ENCODE results near the gene NADK2. TPM values are rescaled to one million over a fixed set of nuclear protein-coding genes. Genes with fewer than 3 reads are reported as not detected.

Gene NADK2
- total and polyA plus RNA-seq, 9 of the 15 experiments (the other 6 are each of a cell fraction or from before 2014, with no cell fraction given), result 10.6 to 41.0 (median 24.0) TPM

- TF ChIP-seq GTF2F1 (IDR thresholded peaks at IDR 0.05; ENCODE audit: low read depth, low read length) (no peak), TAF1 (IDR thresholded peaks at IDR 0.05; ENCODE audit: control insufficient read depth, extremely low read depth, insufficient read depth, low read length, severe bottlenecking) (no peak), TCFL5 (CRISPR knock-in tag; conservative IDR thresholded peaks at IDR 0.05) (no peak)
- TF ChIP-seq, protein P1, sequence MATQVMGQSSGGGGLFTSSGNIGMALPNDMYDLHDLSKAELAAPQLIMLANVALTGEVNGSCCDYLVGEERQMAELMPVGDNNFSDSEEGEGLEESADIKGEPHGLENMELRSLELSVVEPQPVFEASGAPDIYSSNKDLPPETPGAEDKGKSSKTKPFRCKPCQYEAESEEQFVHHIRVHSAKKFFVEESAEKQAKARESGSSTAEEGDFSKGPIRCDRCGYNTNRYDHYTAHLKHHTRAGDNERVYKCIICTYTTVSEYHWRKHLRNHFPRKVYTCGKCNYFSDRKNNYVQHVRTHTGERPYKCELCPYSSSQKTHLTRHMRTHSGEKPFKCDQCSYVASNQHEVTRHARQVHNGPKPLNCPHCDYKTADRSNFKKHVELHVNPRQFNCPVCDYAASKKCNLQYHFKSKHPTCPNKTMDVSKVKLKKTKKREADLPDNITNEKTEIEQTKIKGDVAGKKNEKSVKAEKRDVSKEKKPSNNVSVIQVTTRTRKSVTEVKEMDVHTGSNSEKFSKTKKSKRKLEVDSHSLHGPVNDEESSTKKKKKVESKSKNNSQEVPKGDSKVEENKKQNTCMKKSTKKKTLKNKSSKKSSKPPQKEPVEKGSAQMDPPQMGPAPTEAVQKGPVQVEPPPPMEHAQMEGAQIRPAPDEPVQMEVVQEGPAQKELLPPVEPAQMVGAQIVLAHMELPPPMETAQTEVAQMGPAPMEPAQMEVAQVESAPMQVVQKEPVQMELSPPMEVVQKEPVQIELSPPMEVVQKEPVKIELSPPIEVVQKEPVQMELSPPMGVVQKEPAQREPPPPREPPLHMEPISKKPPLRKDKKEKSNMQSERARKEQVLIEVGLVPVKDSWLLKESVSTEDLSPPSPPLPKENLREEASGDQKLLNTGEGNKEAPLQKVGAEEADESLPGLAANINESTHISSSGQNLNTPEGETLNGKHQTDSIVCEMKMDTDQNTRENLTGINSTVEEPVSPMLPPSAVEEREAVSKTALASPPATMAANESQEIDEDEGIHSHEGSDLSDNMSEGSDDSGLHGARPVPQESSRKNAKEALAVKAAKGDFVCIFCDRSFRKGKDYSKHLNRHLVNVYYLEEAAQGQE (IDR thresholded peaks at IDR 0.05; ENCODE audit: borderline replicate concordance), result no peak
- TF ChIP-seq, protein P1 (CRISPR knock-in tag; IDR thresholded peaks at IDR 0.05; ENCODE audit: low read depth), result no peak
Observed at GRCh38 chr5:36170832-36171424, 70.8 kb downstream of the NADK2 start (continued).

Measured in K562 (cell line).